UCSD-AML1 (cell line): ENCODE results near the gene ABCA1.

Experiments
- DNase-seq: peaks from one replicate; lab custom pipeline; 2025; ENCODE audit not compliant: unreplicated experiment; lab: John Stamatoyannopoulos, UW

The ABCA1 gene

GRCh38 chr9:104850786-104851545 lies 77.0 kb downstream of the ABCA1 start:
- DNase-seq: no peak

GRCh38 chr9:104849023-104849422 lies 78.9 kb downstream of the ABCA1 start:
- DNase-seq: no peak

- no peak for DNase-seq
Measured at GRCh38 chr9:104844710-104845109, 83.2 kb downstream of the ABCA1 start.

GRCh38 chr9:104843644-104844240 lies 84.2 kb downstream of the ABCA1 start:
- no peak for DNase-seq

GRCh38 chr9:104842698-104843097 lies 85.3 kb downstream of the ABCA1 start:
- no peak for DNase-seq

- DNase-seq: no peak
Measured at GRCh38 chr9:104841601-104842141, 86.3 kb downstream of the ABCA1 start.

- DNase-seq: no peak
Measured at GRCh38 chr9:104838958-104839357, 89.0 kb downstream of the ABCA1 start.

GRCh38 chr9:104836767-104837166 lies 91.2 kb downstream of the ABCA1 start:
- DNase-seq: no peak

- DNase-seq: no peak
Measured at GRCh38 chr9:104836235-104836634, 91.7 kb downstream of the ABCA1 start.

- no peak for DNase-seq
Measured at GRCh38 chr9:104835161-104835560, 92.8 kb downstream of the ABCA1 start.

GRCh38 chr9:104833696-104834095 lies 94.3 kb downstream of the ABCA1 start:
- DNase-seq: no peak

GRCh38 chr9:104831681-104832080 lies 96.3 kb downstream of the ABCA1 start:
- DNase-seq: no peak

- DNase-seq: no peak
Measured at GRCh38 chr9:104826911-104827310, 101.0 kb downstream of the ABCA1 start.

GRCh38 chr9:104826079-104826775 lies 101.7 kb downstream of the ABCA1 start:
- no peak for DNase-seq

GRCh38 chr9:104820336-104820735 lies 107.6 kb downstream of the ABCA1 start:
- DNase-seq: no peak

GRCh38 chr9:104819033-104819432 lies 108.9 kb downstream of the ABCA1 start:
- no peak for DNase-seq

GRCh38 chr9:104817437-104817836 lies 110.5 kb downstream of the ABCA1 start:
- DNase-seq: no peak

- DNase-seq: no peak
Measured at GRCh38 chr9:104815851-104816565, 111.9 kb downstream of the ABCA1 start.

- no peak for DNase-seq
Measured at GRCh38 chr9:104810421-104811339, 117.3 kb downstream of the ABCA1 start.

- no peak for DNase-seq
Measured at GRCh38 chr9:104808035-104808614, 119.8 kb downstream of the ABCA1 start.
